ENCODE data around the gene SPC24. TPM values are rescaled to one million over a fixed set of nuclear protein-coding genes. Genes with fewer than 3 reads are reported as not detected.

SPC24 gene
- total and polyA plus RNA-seq, 9 of the 15 experiments (the other 6 are each of a cell fraction or from before 2014, with no cell fraction given) = 18.2 to 154 (median 60.9) TPM

GRCh38 chr19:11138601-11139300, 16.8 kb downstream of the SPC24 start (continued):
- TF ChIP-seq HOMEZ (CRISPR knock-in tag; IDR thresholded peaks at IDR 0.05) (no peak), ESRRB (CRISPR knock-in tag; IDR thresholded peaks at IDR 0.05; ENCODE audit: borderline replicate concordance) (no peak), CBFA2T3 (IDR thresholded peaks at IDR 0.05) (0 out of 2 replicates have a peak, but pooled peaks have one; percentile 15), PBX2 (CRISPR knock-in tag; IDR thresholded peaks at IDR 0.05; ENCODE audit: low read depth) (no peak), PBX2 (tag; conservative IDR thresholded peaks at IDR 0.05; ENCODE audit: low read depth) (no peak), ZC3H11A (IDR thresholded peaks at IDR 0.05; ENCODE audit: low read depth, low read length) (no peak), RBM39 (optimal IDR thresholded peaks at IDR 0.05; ENCODE audit: low read depth, low read length) (no peak), SMAD3 (CRISPR knock-in tag; conservative IDR thresholded peaks at IDR 0.05) (no peak), ATF6 (CRISPR knock-in tag; IDR thresholded peaks at IDR 0.05) (no peak), CREB3 (tag; conservative IDR thresholded peaks at IDR 0.05; ENCODE audit: low read depth) (no peak), ZNF76 (CRISPR knock-in tag; IDR thresholded peaks at IDR 0.05; ENCODE audit: borderline replicate concordance) (no peak), SMARCA4 (IDR thresholded peaks at IDR 0.05) (no peak), NCOA1 (IDR thresholded peaks at IDR 0.05; ENCODE audit: low read depth) (no peak), DDX20 (tag; IDR thresholded peaks at IDR 0.05; ENCODE audit: low read depth) (no peak), JUNB (CRISPR knock-in tag; conservative IDR thresholded peaks at IDR 0.05) (no peak), FOXO4 (CRISPR knock-in tag; IDR thresholded peaks at IDR 0.05) (no peak), ZNF507 (tag; conservative IDR thresholded peaks at IDR 0.05) (no peak), PRMT5 (CRISPR knock-in tag; IDR thresholded peaks at IDR 0.05) (no peak), MYNN (IDR thresholded peaks at IDR 0.05) (no peak), MYNN (CRISPR knock-in tag; IDR thresholded peaks at IDR 0.05) (no peak), PHF8 (IDR thresholded peaks at IDR 0.05; ENCODE audit: borderline replicate concordance, low read length) (no peak)
